ENCODE data around the gene PGBD5. TPM values are rescaled to one million over a fixed set of nuclear protein-coding genes. Genes with fewer than 3 reads are reported as not detected.
A peak's percentile ranks its signal among the peaks of the same experiment; 100 is the strongest.

Gene PGBD5
- total and polyA plus RNA-seq, 4 donors = 0.54 to 3.0 (median 1.8) TPM

GRCh38 chr1:230465691-230466090 is 39.6 kb upstream of the PGBD5 start:
- no peak for ATAC-seq (ENCODE audit: insufficient read depth, low FRiP score)
- WGBS, 2 donors = 69 to 74% methylated on average over 1 of the region's 1 CpG
- H3K36me3 ChIP-seq (ENCODE audit: control insufficient read depth in 4 of 4, insufficient read depth in 4 of 4, low read length in 4 of 4) = no peaks in the 10 kb centered on the region

GRCh38 chr1:230464671-230465070 is 38.5 kb upstream of the PGBD5 start:
- H3K9ac ChIP-seq (ENCODE audit: insufficient read depth in 1 of 2, low read length in 2 of 2) = no peak overlapping the region
- WGBS, 2 donors = 56 to 57% methylated on average over 4 of the region's 4 CpGs
- no peaks in the 10 kb centered on the region for H3K9me3 ChIP-seq (ENCODE audit: control insufficient read depth in 4 of 4, insufficient read depth in 3 of 4, low read length in 3 of 4)
- H3K27ac ChIP-seq (ENCODE audit: low read depth in 1 of 2, low read length in 1 of 2) = no peak overlapping the region
- H3K4me1 ChIP-seq (ENCODE audit: control insufficient read depth in 5 of 5, insufficient read depth in 5 of 5, low read length in 5 of 5) = peaks cover 0 to 7% (median 0%) of the 10 kb centered on the region in 5 donors
- no peaks in the 10 kb centered on the region for H3K27me3 ChIP-seq (ENCODE audit: control insufficient read depth in 3 of 3, insufficient read depth in 3 of 3, low read length in 2 of 3)
- H3K36me3 ChIP-seq (ENCODE audit: control insufficient read depth in 4 of 4, insufficient read depth in 4 of 4, low read length in 4 of 4) = no peaks in the 10 kb centered on the region
- ATAC-seq (ENCODE audit: insufficient read depth, low FRiP score) = no peak
- H3K4me3 ChIP-seq = no peak overlapping the region
- TF ChIP-seq, protein P1, sequence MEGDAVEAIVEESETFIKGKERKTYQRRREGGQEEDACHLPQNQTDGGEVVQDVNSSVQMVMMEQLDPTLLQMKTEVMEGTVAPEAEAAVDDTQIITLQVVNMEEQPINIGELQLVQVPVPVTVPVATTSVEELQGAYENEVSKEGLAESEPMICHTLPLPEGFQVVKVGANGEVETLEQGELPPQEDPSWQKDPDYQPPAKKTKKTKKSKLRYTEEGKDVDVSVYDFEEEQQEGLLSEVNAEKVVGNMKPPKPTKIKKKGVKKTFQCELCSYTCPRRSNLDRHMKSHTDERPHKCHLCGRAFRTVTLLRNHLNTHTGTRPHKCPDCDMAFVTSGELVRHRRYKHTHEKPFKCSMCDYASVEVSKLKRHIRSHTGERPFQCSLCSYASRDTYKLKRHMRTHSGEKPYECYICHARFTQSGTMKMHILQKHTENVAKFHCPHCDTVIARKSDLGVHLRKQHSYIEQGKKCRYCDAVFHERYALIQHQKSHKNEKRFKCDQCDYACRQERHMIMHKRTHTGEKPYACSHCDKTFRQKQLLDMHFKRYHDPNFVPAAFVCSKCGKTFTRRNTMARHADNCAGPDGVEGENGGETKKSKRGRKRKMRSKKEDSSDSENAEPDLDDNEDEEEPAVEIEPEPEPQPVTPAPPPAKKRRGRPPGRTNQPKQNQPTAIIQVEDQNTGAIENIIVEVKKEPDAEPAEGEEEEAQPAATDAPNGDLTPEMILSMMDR (IDR thresholded peaks at IDR 0.05; ENCODE audit: control extremely low read depth, extremely low read depth) = no peak
- DNase-seq = peak; percentile 31 to 77 (median 65)

More at GRCh38 chr1:230465691-230466090, 39.6 kb upstream of the PGBD5 start:
- TF ChIP-seq, protein P1 (IDR thresholded peaks at IDR 0.05; ENCODE audit: control extremely low read depth, extremely low read depth) = no peak
- H3K27ac ChIP-seq (ENCODE audit: low read depth in 1 of 2, low read length in 1 of 2) = no peak overlapping the region
- no peaks in the 10 kb centered on the region for H3K27me3 ChIP-seq (ENCODE audit: control insufficient read depth in 3 of 3, insufficient read depth in 3 of 3, low read length in 2 of 3)
- no peaks in the 10 kb centered on the region for H3K9me3 ChIP-seq (ENCODE audit: control insufficient read depth in 4 of 4, insufficient read depth in 3 of 4, low read length in 3 of 4)
- H3K9ac ChIP-seq (ENCODE audit: insufficient read depth in 1 of 2, low read length in 2 of 2) = no peak overlapping the region
- peaks cover 0 to 7% (median 0%) of the 10 kb centered on the region in 5 donors for H3K4me1 ChIP-seq (ENCODE audit: control insufficient read depth in 5 of 5, insufficient read depth in 5 of 5, low read length in 5 of 5)
- H3K4me3 ChIP-seq = no peak overlapping the region
- peak in 1 of 3 donors; percentile 15 for DNase-seq

GRCh38 chr1:230463760-230464159 is 37.6 kb upstream of the PGBD5 start:
- Histone ChIP-seq H3K9me3 (ENCODE audit: control insufficient read depth in 4 of 4, insufficient read depth in 3 of 4, low read length in 3 of 4) (no peaks in the 10 kb centered on the region), H3K27ac (ENCODE audit: low read depth in 1 of 2, low read length in 1 of 2) (no peak overlapping the region), H3K4me1 (ENCODE audit: control insufficient read depth in 5 of 5, insufficient read depth in 5 of 5, low read length in 5 of 5) (peaks cover 0 to 7% (median 0%) of the 10 kb centered on the region in 5 donors), H3K36me3 (ENCODE audit: control insufficient read depth in 4 of 4, insufficient read depth in 4 of 4, low read length in 4 of 4) (no peaks in the 10 kb centered on the region), H3K27me3 (ENCODE audit: control insufficient read depth in 3 of 3, insufficient read depth in 3 of 3, low read length in 2 of 3) (no peaks in the 10 kb centered on the region), H3K4me3 (no peak overlapping the region), H3K9ac (ENCODE audit: insufficient read depth in 1 of 2, low read length in 2 of 2) (no peak overlapping the region)
- no peak for ATAC-seq (ENCODE audit: insufficient read depth, low FRiP score)
- TF ChIP-seq, protein P1 (IDR thresholded peaks at IDR 0.05; ENCODE audit: control extremely low read depth, extremely low read depth) = no peak
- 79 to 89% methylated on average over 5 of the region's 5 CpGs for whole genome bisulfite sequencing, 2 donors
- DNase-seq = no peak

DNA sequence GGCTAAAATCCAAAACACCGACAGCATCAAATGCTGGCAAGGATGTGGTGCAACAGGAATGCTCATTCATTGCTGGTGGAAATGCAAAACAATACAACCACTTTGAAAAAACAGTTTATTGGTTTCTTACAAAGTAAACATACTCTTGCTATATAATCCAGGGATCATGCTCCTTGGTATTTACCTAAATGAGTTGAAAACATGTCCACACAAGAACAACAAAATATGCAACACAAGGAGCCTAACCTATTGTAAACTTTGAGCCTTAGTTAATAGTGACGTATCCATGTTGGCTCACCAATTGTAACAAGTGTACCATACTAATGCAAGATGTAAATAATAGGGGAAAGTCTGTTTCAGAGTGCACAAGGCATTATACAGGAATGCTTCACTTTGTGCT is 37.2 kb upstream of the PGBD5 start:
- TF ChIP-seq, protein P1 (IDR thresholded peaks at IDR 0.05; ENCODE audit: control extremely low read depth, extremely low read depth) = no peak
- no peaks in the 10 kb centered on the region for H3K9me3 ChIP-seq (ENCODE audit: control insufficient read depth in 4 of 4, insufficient read depth in 3 of 4, low read length in 3 of 4)
- 68 to 90% methylated on average over 2 of the region's 2 CpGs for WGBS, 2 donors
- no peak overlapping the region for H3K4me3 ChIP-seq
- H3K9ac ChIP-seq (ENCODE audit: insufficient read depth in 1 of 2, low read length in 2 of 2) = no peak overlapping the region
- no peaks in the 10 kb centered on the region for H3K36me3 ChIP-seq (ENCODE audit: control insufficient read depth in 4 of 4, insufficient read depth in 4 of 4, low read length in 4 of 4)
- H3K27me3 ChIP-seq (ENCODE audit: control insufficient read depth in 3 of 3, insufficient read depth in 3 of 3, low read length in 2 of 3) = no peaks in the 10 kb centered on the region
- no peak for ATAC-seq (ENCODE audit: insufficient read depth, low FRiP score)
- H3K4me1 ChIP-seq (ENCODE audit: control insufficient read depth in 5 of 5, insufficient read depth in 5 of 5, low read length in 5 of 5) = peaks cover 0 to 7% (median 0%) of the 10 kb centered on the region in 5 donors
- no peak overlapping the region for H3K27ac ChIP-seq (ENCODE audit: low read depth in 1 of 2, low read length in 1 of 2)
- DNase-seq = no peak
